Sigmoid colon (tissue), 7 donors: Measurements from ENCODE around the gene SH3RF3. TPM values are rescaled to one million over a fixed set of nuclear protein-coding genes. Genes with fewer than 3 reads are reported as not detected.

Experiments used
- DNase-seq: peaks from one replicate; pipeline ENCODE4 v3.0.0-alpha.2; 2019
- H3K27ac ChIP-seq, 4 donors: fragments of 200-600 bp; sonication (generic); one replicate each; pipeline ENCODE4 v1.5.1; 2016 to 2019; ENCODE audit warnings: mild to moderate bottlenecking in 1 of 4
- H3K27me3 ChIP-seq, 3 donors: fragments of 200-600 bp; sonication (generic); one replicate each; pipeline ENCODE4 v1.5.1; 2019; ENCODE audit warnings: mild to moderate bottlenecking in 1 of 3
- H3K36me3 ChIP-seq, 4 donors: fragments of 200-600 bp; sonication (generic); one replicate each; pipeline ENCODE4 v1.5.1; 2016 to 2019
- H3K4me1 ChIP-seq, 4 donors: fragments of 200-600 bp; sonication (generic); one replicate each; pipeline ENCODE4 v1.5.1; 2017 to 2019
- H3K4me3 ChIP-seq, 4 donors: fragments of 200-600 bp; sonication (generic); one replicate each; pipeline ENCODE4 v1.5.1; 2017 to 2019; ENCODE audit warnings: mild to moderate bottlenecking in 2 of 4, moderate library complexity in 1 of 4
- H3K9me3 ChIP-seq, 4 donors: fragments of 200-600 bp in 3 of 4; sonication (generic) in 3 of 4; one replicate each; pipeline versions ENCODE4 v1.5.1 to v1.6.1; 2013 to 2019
- CTCF ChIP-seq, 4 experiments: fragments of 450-650 bp in 3 of 4; fragments of 200-600 bp in 1 of 4; IDR thresholded peaks; one replicate each; pipeline ENCODE4 v1.5.1; 2016 to 2019; ENCODE audit warnings: antibody characterized with exemption in 4 of 4, mild to moderate bottlenecking in 3 of 4, moderate library complexity in 2 of 4
- EP300 ChIP-seq, 4 donors: sonication (generic); formaldehyde crosslinking; IDR thresholded peaks; one replicate each; pipeline ENCODE4 v1.6.1; 2017; ENCODE audit warnings: antibody characterized with exemption in 4 of 4
- POLR2A ChIP-seq, 2 donors: fragments of 450-650 bp; IDR thresholded peaks; one replicate each; pipeline ENCODE4 v1.6.1; 2016; ENCODE audit warnings: antibody characterized with exemption in 2 of 2, mild to moderate bottlenecking in 2 of 2, moderate library complexity in 2 of 2
- POLR2AphosphoS5 ChIP-seq, 4 donors: sonication (generic); formaldehyde crosslinking; IDR thresholded peaks; one replicate each; pipeline ENCODE4 v1.6.1; 2017; ENCODE audit warnings: antibody characterized with exemption in 4 of 4
- WGBS, 2 donors: extraction: QIAGEN DNeasy Blood & Tissue Kit; methylation state at CpG; one replicate each; pipeline ENCODE4 v1.1.7; 2013; 5-methylcytosine and 5-hydroxymethylcytosine counted together
- intact Hi-C: fragments of 100-400 bp; cut with DNase I; formaldehyde crosslinking; loops from one replicate; pipeline ENCODE4 v1.15.1; 2023
- polyA plus RNA-seq, 3 donors: library from polyadenylated mRNA; stranded (reverse); fragments of 200-250 nt; gene quantifications; one replicate each; pipeline ENCODE4 v1.2.3, GENCODE V29; 2013
- total RNA-seq, 4 donors: library from RNA; depleted of rRNA; stranded (reverse); fragments of >200 nt; gene quantifications; one replicate each; pipeline ENCODE4 v1.1.0, GENCODE V29; 2016
- donor health status: healthy with polysubstance abuse.
- donor health status: Bipolar disorder and iron deficiency.
- donor health status: healthy.

SH3RF3 gene
- total and polyA plus RNA-seq, 7 donors, result 0.69 to 10.0 (median 3.4) TPM

GRCh38 chr2:109174626-109175349 is 45.8 kb downstream of the SH3RF3 start:
- no peak overlapping the region for H3K4me3 ChIP-seq
- TF ChIP-seq POLR2AphosphoS5 (IDR thresholded peaks at IDR 0.05) (no peak), EP300 (IDR thresholded peaks at IDR 0.05) (no peak), POLR2A (IDR thresholded peaks at IDR 0.05) (no peak), CTCF (IDR thresholded peaks at IDR 0.05) (no peak)
- no peaks in the 10 kb centered on the region for H3K9me3 ChIP-seq
- peaks cover 0 to 86% (median 69%) of the 10 kb centered on the region in 4 donors for H3K4me1 ChIP-seq
- no peak for DNase-seq
- intact Hi-C loops, result loop anchor here (5.0 to 10.0 kb wide), 3 partner anchors 338 to 520 kb away; partner anchors contain the start of genes SEPTIN10 and SOWAHC
- H3K27me3 ChIP-seq, result no peaks in the 10 kb centered on the region
- H3K36me3 ChIP-seq, result no peaks in the 10 kb centered on the region
- 77 to 89% methylated on average over 7 of the region's 7 CpGs for WGBS, 2 donors
- peak overlapping the region; percentile 83 to 92 (median 89) for H3K27ac ChIP-seq

- DNase-seq, result no peak
- peaks cover 0 to 84% (median 68%) of the 10 kb centered on the region in 4 donors for H3K4me1 ChIP-seq
- no peaks in the 10 kb centered on the region for H3K27me3 ChIP-seq
- WGBS, 2 donors, result 18 to 58% methylated on average over 3 of the region's 3 CpGs
- H3K9me3 ChIP-seq, result no peaks in the 10 kb centered on the region
- TF ChIP-seq POLR2A (IDR thresholded peaks at IDR 0.05) (no peak), EP300 (IDR thresholded peaks at IDR 0.05) (no peak), CTCF (IDR thresholded peaks at IDR 0.05) (no peak), POLR2AphosphoS5 (IDR thresholded peaks at IDR 0.05) (no peak)
- H3K4me3 ChIP-seq, result no peak overlapping the region
- intact Hi-C loops, result loop anchor here (10.0 kb wide), 1 partner anchor 519 kb away; no protein-coding TSS in a partner anchor
- no peaks in the 10 kb centered on the region for H3K36me3 ChIP-seq
- H3K27ac ChIP-seq, result peak overlapping the region in 3 of 4 donors; percentile 83 to 92 (median 92)
Measured at GRCh38 chr2:109175350-109175678, 46.3 kb downstream of the SH3RF3 start.

- Histone ChIP-seq H3K27me3 (no peaks in the 10 kb centered on the region), H3K4me3 (no peak overlapping the region), H3K4me1 (peaks cover 0 to 68% (median 53%) of the 10 kb centered on the region in 4 donors), H3K9me3 (no peaks in the 10 kb centered on the region), H3K27ac (peak overlapping the region in 2 of 4 donors; percentile 58 to 92), H3K36me3 (no peaks in the 10 kb centered on the region)
- intact Hi-C loops, result loop anchor here (10.0 kb wide), 1 partner anchor 518 kb away; no protein-coding TSS in a partner anchor
- peak in 2 of 4 donors; percentile 25 to 55 for TF ChIP-seq POLR2AphosphoS5 (IDR thresholded peaks at IDR 0.05)
- no peak for TF ChIP-seq CTCF (IDR thresholded peaks at IDR 0.05)
- no peak for DNase-seq
- WGBS, 2 donors, result 60 to 66% methylated on average over 2 of the region's 2 CpGs
Measured at GRCh38 chr2:109176928-109177327, 47.9 kb downstream of the SH3RF3 start.

GRCh38 chr2:109177635-109178034 is 48.6 kb downstream of the SH3RF3 start:
- peaks cover 0 to 61% (median 46%) of the 10 kb centered on the region in 4 donors for H3K4me1 ChIP-seq
- H3K4me3 ChIP-seq, result no peak overlapping the region
- intact Hi-C loops, result loop anchor here (10.0 kb wide), 1 partner anchor 517 kb away; no protein-coding TSS in a partner anchor
- DNase-seq, result no peak
- no peaks in the 10 kb centered on the region for H3K27me3 ChIP-seq
- no peaks in the 10 kb centered on the region for H3K36me3 ChIP-seq
- TF ChIP-seq CTCF (IDR thresholded peaks at IDR 0.05) (no peak), EP300 (IDR thresholded peaks at IDR 0.05) (no peak), POLR2A (IDR thresholded peaks at IDR 0.05) (no peak), POLR2AphosphoS5 (IDR thresholded peaks at IDR 0.05) (no peak)
- peak overlapping the region in 2 of 4 donors; percentile 58 to 92 for H3K27ac ChIP-seq
- H3K9me3 ChIP-seq, result no peaks in the 10 kb centered on the region
